HepG2 (cell line): Measurements from ENCODE around the gene C20orf202.

Source experiments
- ATF7-NPFF ChIP-seq: sonication (generic); formaldehyde crosslinking; IDR thresholded peaks from 2 replicates; pipeline ENCODE4 v1.8.1; 2023; ENCODE audit warnings: mild to moderate bottlenecking, low read depth, missing genetic modification reagents, moderate library complexity
- CTCF ChIP-seq: sonication (generic); formaldehyde crosslinking; IDR thresholded peaks from 2 replicates; pipeline ENCODE4 v1.5.0; 2020; ENCODE audit warnings: mild to moderate bottlenecking, missing genetic modification reagents, moderate library complexity
- E2F1 ChIP-seq: sonication (generic); formaldehyde crosslinking; IDR thresholded peaks from 2 replicates; pipeline ENCODE4 v1.5.0; 2020; ENCODE audit warnings: missing genetic modification reagents
- FOSL1 ChIP-seq: sonication (generic); formaldehyde crosslinking; IDR thresholded peaks from 2 replicates; pipeline ENCODE4 v1.9.0; 2021; ENCODE audit warnings: missing genetic modification reagents, borderline replicate concordance
- FOXM1 ChIP-seq: sonication (generic); formaldehyde crosslinking; IDR thresholded peaks from 2 replicates; pipeline ENCODE4 v1.5.0; 2020; ENCODE audit warnings: missing genetic modification reagents
- IKZF1 ChIP-seq: fragments of 450-650 bp; IDR thresholded peaks from 2 replicates; pipeline ENCODE4 v1.7.1; 2016
- MTF2 ChIP-seq: sonication (generic); formaldehyde crosslinking; IDR thresholded peaks from 2 replicates; pipeline ENCODE4 v1.5.0; 2020; ENCODE audit warnings: missing genetic modification reagents, borderline replicate concordance
- POLR2A ChIP-seq, 2 experiments: IDR thresholded peaks; 2 replicates each; pipeline ENCODE4 v1.6.1; 2011; ENCODE audit warnings: low read depth in 2 of 2, low read length in 2 of 2, mild to moderate bottlenecking in 1 of 2, moderate library complexity in 1 of 2; ENCODE audit not compliant: insufficient read depth in 1 of 2
- RFX5 ChIP-seq: IDR thresholded peaks from 2 replicates; pipeline ENCODE4 v1.6.1; 2011; ENCODE audit warnings: low read depth, low read length, improper control_type of control experiment
- TFAP4 ChIP-seq: sonication (generic); IDR thresholded peaks from 2 replicates; pipeline ENCODE4 v1.6.1; 2016; ENCODE audit warnings: low read depth, borderline replicate concordance
- ZBTB43 ChIP-seq: sonication (generic); formaldehyde crosslinking; conservative IDR thresholded peaks from 2 replicates; pipeline ENCODE4 v1.4.0; 2020; ENCODE audit warnings: missing genetic modification reagents
- ZNF441 ChIP-seq: sonication (generic); formaldehyde crosslinking; IDR thresholded peaks from 2 replicates; pipeline ENCODE4 v1.7.0; 2021; ENCODE audit warnings: missing genetic modification reagents, borderline replicate concordance
- ZNF446 ChIP-seq: sonication (generic); formaldehyde crosslinking; IDR thresholded peaks from 2 replicates; pipeline ENCODE4 v1.5.0; 2020; ENCODE audit warnings: mild to moderate bottlenecking, missing genetic modification reagents

GRCh38 chr20:1164871-1165270 lies 38.4 kb upstream of the C20orf202 start:
- TF ChIP-seq CTCF (no peak), FOSL1 (CRISPR knock-in tag) (no peak), MTF2 (CRISPR knock-in tag) (no peak), E2F1 (CRISPR knock-in tag) (no peak), TFAP4 (no peak), IKZF1 (no peak), RFX5 (no peak), ATF7-NPFF (no peak), FOXM1 (no peak), ZNF446 (CRISPR knock-in tag) (no peak), ZBTB43 (no peak), ZNF441 (CRISPR knock-in tag) (no peak), POLR2A (IDR thresholded peaks at IDR 0.05; ENCODE audit: insufficient read depth in 1 of 2, low read depth in 2 of 2, low read length in 2 of 2) (no peak)
